ENCODE measurements around the gene WDR87.
A peak's percentile ranks its signal among the peaks of the same experiment; 100 is the strongest.
"Not testable (repeated sequence)": the region's sequence is repeated elsewhere in the genome, so short reads cannot be mapped to it uniquely, and the experiment has no call there.

WDR87 gene

GRCh38 chr19:37929355-37929923 is 23.0 kb upstream of the WDR87 start:
- DNase-seq: no peak

- DNase-seq: no peak
Measured at GRCh38 chr19:37928527-37929286, 22.3 kb upstream of the WDR87 start.

GRCh38 chr19:37926711-37927110 is 20.3 kb upstream of the WDR87 start:
- no peak for DNase-seq

- DNase-seq: no peak
Measured at GRCh38 chr19:37926255-37926654, 19.9 kb upstream of the WDR87 start.

- no peak for DNase-seq
Measured at GRCh38 chr19:37925212-37925611, 18.8 kb upstream of the WDR87 start.

- DNase-seq: not testable (repeated sequence)
Measured at GRCh38 chr19:37924573-37924972, 18.2 kb upstream of the WDR87 start.

- no peak for DNase-seq
Measured at GRCh38 chr19:37920591-37921450, 14.4 kb upstream of the WDR87 start.

- DNase-seq: no peak
Measured at GRCh38 chr19:37914908-37915307, 8.5 kb upstream of the WDR87 start.

GRCh38 chr19:37909661-37910199 is 3.3 kb upstream of the WDR87 start:
- no peak for DNase-seq

- no peak for DNase-seq
Measured at GRCh38 chr19:37907735-37908455, 1.5 kb upstream of the WDR87 start.

GRCh38 chr19:37906869-37907734 is 708 bp upstream of the WDR87 start, which contains the start of gene SIPA1L3:
SIPA1L3 (plus strand) TSS chr19:37907208; CDS start chr19:38081566, 174,358 bp downstream.
- DNase-seq: peak; percentile 94

GRCh38 chr19:37903096-37903495 is 3.3 kb downstream of the WDR87 start:
- DNase-seq: no peak

- DNase-seq: peak; percentile 83
Measured at GRCh38 chr19:37902668-37903067, 3.7 kb downstream of the WDR87 start.

- DNase-seq: no peak
Measured at GRCh38 chr19:37899966-37900365, 6.4 kb downstream of the WDR87 start.

- DNase-seq: no peak
Measured at GRCh38 chr19:37899453-37899852, 6.9 kb downstream of the WDR87 start.

- no peak for DNase-seq
Measured at GRCh38 chr19:37896180-37896579, 10.2 kb downstream of the WDR87 start.

- DNase-seq: no peak
Measured at GRCh38 chr19:37893845-37894575, 12.4 kb downstream of the WDR87 start.

GRCh38 chr19:37886571-37886970 is 19.8 kb downstream of the WDR87 start:
- DNase-seq: no peak

GRCh38 chr19:37885392-37885791 is 21.0 kb downstream of the WDR87 start:
- DNase-seq: no peak

GRCh38 chr19:37877147-37877546 is 29.2 kb downstream of the WDR87 start:
- DNase-seq: no peak

- DNase-seq: no peak
Measured at GRCh38 chr19:37876032-37876431, 30.4 kb downstream of the WDR87 start.
